ENCODE data around the gene NRG2.

Gene NRG2

GRCh38 chr5:139954022-139954421 is 89.1 kb downstream of the NRG2 start:
- no peak for DNase-seq (ENCODE audit: low read depth)
- TF ChIP-seq POLR2A (IDR thresholded peaks at IDR 0.05; ENCODE audit: extremely low read depth, insufficient read length) (no peak), MYC (IDR thresholded peaks at IDR 0.05; ENCODE audit: low read depth, low read length) (no peak), MAX (IDR thresholded peaks at IDR 0.05; ENCODE audit: low read depth, low read length) (no peak), CTCF (IDR thresholded peaks at IDR 0.05; ENCODE audit: low read depth, low read length) (no peak)

GRCh38 chr5:139952574-139952973 is 90.5 kb downstream of the NRG2 start:
- TF ChIP-seq CTCF (IDR thresholded peaks at IDR 0.05; ENCODE audit: low read depth, low read length) = no peak
- TF ChIP-seq MAX (IDR thresholded peaks at IDR 0.05; ENCODE audit: low read depth, low read length) = no peak
- TF ChIP-seq POLR2A (IDR thresholded peaks at IDR 0.05; ENCODE audit: extremely low read depth, insufficient read length) = no peak
- no peak for TF ChIP-seq MYC (IDR thresholded peaks at IDR 0.05; ENCODE audit: low read depth, low read length)
- DNase-seq (ENCODE audit: low read depth) = no peak
- no peak overlapping the region for H3K4me3 ChIP-seq (ENCODE audit: low read depth, low read length)

More at GRCh38 chr5:139954022-139954421, 89.1 kb downstream of the NRG2 start:
- H3K4me3 ChIP-seq (ENCODE audit: low read depth, low read length) = no peak overlapping the region

GRCh38 chr5:139951983-139952382 is 91.1 kb downstream of the NRG2 start:
- DNase-seq (ENCODE audit: low read depth) = no peak
- H3K4me3 ChIP-seq (ENCODE audit: low read depth, low read length) = no peak overlapping the region
- TF ChIP-seq CTCF (IDR thresholded peaks at IDR 0.05; ENCODE audit: low read depth, low read length) (no peak), MYC (IDR thresholded peaks at IDR 0.05; ENCODE audit: low read depth, low read length) (no peak), MAX (IDR thresholded peaks at IDR 0.05; ENCODE audit: low read depth, low read length) (no peak), POLR2A (IDR thresholded peaks at IDR 0.05; ENCODE audit: extremely low read depth, insufficient read length) (no peak)

GRCh38 chr5:139951296-139951924 is 91.7 kb downstream of the NRG2 start:
- no peak for TF ChIP-seq MYC (IDR thresholded peaks at IDR 0.05; ENCODE audit: low read depth, low read length)
- no peak for TF ChIP-seq CTCF (IDR thresholded peaks at IDR 0.05; ENCODE audit: low read depth, low read length)
- no peak for TF ChIP-seq MAX (IDR thresholded peaks at IDR 0.05; ENCODE audit: low read depth, low read length)
- no peak for TF ChIP-seq POLR2A (IDR thresholded peaks at IDR 0.05; ENCODE audit: extremely low read depth, insufficient read length)
- H3K4me3 ChIP-seq (ENCODE audit: low read depth, low read length) = no peak overlapping the region
- no peak for DNase-seq (ENCODE audit: low read depth)

GRCh38 chr5:139950436-139950835 is 92.7 kb downstream of the NRG2 start:
- H3K4me3 ChIP-seq (ENCODE audit: low read depth, low read length) = no peak overlapping the region
- no peak for DNase-seq (ENCODE audit: low read depth)
- no peak for TF ChIP-seq MAX (IDR thresholded peaks at IDR 0.05; ENCODE audit: low read depth, low read length)
- TF ChIP-seq MYC (IDR thresholded peaks at IDR 0.05; ENCODE audit: low read depth, low read length) = no peak
- no peak for TF ChIP-seq CTCF (IDR thresholded peaks at IDR 0.05; ENCODE audit: low read depth, low read length)
- no peak for TF ChIP-seq POLR2A (IDR thresholded peaks at IDR 0.05; ENCODE audit: extremely low read depth, insufficient read length)

Data from NB4 (cell line).